ENCODE data around the gene FIGN. TPM values are rescaled to one million over a fixed set of nuclear protein-coding genes. Genes with fewer than 3 reads are reported as not detected.

FIGN gene
- total RNA-seq, 4 donors from 2014 or later = 1.8 to 3.1 (median 2.8) TPM

DNA sequence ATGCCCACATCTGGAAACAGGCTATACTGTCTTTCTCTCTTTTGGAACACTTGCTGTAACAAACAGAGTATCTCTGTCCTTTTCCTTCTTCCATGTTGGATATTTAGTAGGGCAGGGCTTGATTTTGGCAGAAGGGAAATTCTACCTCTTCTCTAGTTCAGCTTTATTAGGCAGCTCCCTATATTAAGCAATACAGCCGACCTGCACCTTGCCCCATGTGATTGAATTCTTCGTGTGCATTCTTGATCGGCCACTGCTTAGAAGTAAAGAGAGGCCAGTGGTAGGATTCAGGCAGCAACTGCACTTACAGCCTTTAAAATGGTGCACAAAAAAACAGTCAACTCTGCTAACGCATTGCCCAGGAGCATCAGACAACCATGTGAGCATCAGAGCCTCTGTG lies 31.3 kb upstream of the FIGN start:
- 91 to 94% methylated on average over 4 of the region's 4 CpGs for WGBS, 2 donors
- Histone ChIP-seq H3K27me3 (no peaks in the 10 kb centered on the region), H3K4me1 (no peaks in the 10 kb centered on the region), H3K9me3 (no peaks in the 10 kb centered on the region), H3K36me3 (no peaks in the 10 kb centered on the region), H3K27ac (no peak overlapping the region), H3K4me3 (replicated peaks in 1 of 3) (no peak overlapping the region)
- intact Hi-C loops (cut with DNase I) = no loop called here
- TF ChIP-seq POLR2A (IDR thresholded peaks at IDR 0.05) = no peak
- TF ChIP-seq, protein P1, sequence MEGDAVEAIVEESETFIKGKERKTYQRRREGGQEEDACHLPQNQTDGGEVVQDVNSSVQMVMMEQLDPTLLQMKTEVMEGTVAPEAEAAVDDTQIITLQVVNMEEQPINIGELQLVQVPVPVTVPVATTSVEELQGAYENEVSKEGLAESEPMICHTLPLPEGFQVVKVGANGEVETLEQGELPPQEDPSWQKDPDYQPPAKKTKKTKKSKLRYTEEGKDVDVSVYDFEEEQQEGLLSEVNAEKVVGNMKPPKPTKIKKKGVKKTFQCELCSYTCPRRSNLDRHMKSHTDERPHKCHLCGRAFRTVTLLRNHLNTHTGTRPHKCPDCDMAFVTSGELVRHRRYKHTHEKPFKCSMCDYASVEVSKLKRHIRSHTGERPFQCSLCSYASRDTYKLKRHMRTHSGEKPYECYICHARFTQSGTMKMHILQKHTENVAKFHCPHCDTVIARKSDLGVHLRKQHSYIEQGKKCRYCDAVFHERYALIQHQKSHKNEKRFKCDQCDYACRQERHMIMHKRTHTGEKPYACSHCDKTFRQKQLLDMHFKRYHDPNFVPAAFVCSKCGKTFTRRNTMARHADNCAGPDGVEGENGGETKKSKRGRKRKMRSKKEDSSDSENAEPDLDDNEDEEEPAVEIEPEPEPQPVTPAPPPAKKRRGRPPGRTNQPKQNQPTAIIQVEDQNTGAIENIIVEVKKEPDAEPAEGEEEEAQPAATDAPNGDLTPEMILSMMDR (IDR thresholded peaks at IDR 0.05) = no peak
- DNase-seq = no peak

DNA sequence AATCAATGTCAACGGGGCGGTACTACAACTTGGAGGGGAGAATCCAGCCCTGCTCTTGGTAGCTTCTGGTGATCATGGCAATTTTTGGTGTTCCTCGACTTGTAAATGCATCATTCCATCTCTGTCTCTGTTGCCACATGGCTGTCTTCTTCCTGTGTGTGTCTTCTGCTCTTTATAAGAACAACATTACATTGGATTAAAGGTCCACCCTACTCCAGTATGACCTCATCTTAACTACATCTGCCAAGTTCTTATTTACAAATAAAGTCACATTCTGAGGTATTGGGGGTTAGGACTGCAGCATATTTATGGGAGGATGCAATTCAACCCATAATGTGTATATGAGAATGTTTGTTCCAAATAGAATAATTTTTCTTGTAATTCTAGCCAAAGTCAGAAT lies 28.8 kb upstream of the FIGN start:
- no peaks in the 10 kb centered on the region for H3K36me3 ChIP-seq
- no peaks in the 10 kb centered on the region for H3K27me3 ChIP-seq
- no peaks in the 10 kb centered on the region for H3K9me3 ChIP-seq
- DNase-seq = no peak
- intact Hi-C loops (cut with DNase I) = no loop called here
- H3K4me3 ChIP-seq (replicated peaks in 1 of 3) = no peak overlapping the region
- TF ChIP-seq, protein P1 (IDR thresholded peaks at IDR 0.05) = no peak
- H3K4me1 ChIP-seq = no peaks in the 10 kb centered on the region
- WGBS, 2 donors = 85 to 91% methylated on average over 3 of the region's 3 CpGs
- H3K27ac ChIP-seq = no peak overlapping the region

DNA sequence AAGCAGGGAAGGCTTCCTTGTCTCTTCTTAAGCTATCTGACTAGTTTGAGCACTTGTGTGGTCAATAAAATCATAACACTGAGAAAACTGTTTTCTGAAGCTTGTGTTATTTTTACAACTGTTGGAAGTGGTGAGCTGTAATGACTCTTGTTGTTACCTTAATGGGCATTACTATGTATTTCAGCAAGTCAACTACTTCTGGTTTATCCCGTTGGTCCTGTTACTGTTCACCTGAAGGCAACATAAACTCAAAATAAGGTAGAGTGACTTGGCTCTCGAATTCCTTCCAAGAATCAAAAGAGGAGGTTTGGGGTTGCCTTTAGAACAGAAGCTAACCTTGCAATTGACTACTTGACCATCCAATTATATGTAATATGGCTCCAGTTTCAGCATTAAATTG lies 23.2 kb upstream of the FIGN start:
- TF ChIP-seq POLR2A (IDR thresholded peaks at IDR 0.05) = no peak
- TF ChIP-seq, protein P1 (IDR thresholded peaks at IDR 0.05) = no peak
- H3K36me3 ChIP-seq = no peaks in the 10 kb centered on the region
- H3K27me3 ChIP-seq = no peaks in the 10 kb centered on the region
- H3K27ac ChIP-seq = no peak overlapping the region
- intact Hi-C loops (cut with DNase I) = no loop called here
- H3K4me1 ChIP-seq = no peaks in the 10 kb centered on the region
- H3K4me3 ChIP-seq (replicated peaks in 1 of 3) = no peak overlapping the region
- DNase-seq = no peak
- H3K9me3 ChIP-seq = no peaks in the 10 kb centered on the region
- 24% methylated on average over 2 of the region's 2 CpGs for WGBS, 2 donors

DNA sequence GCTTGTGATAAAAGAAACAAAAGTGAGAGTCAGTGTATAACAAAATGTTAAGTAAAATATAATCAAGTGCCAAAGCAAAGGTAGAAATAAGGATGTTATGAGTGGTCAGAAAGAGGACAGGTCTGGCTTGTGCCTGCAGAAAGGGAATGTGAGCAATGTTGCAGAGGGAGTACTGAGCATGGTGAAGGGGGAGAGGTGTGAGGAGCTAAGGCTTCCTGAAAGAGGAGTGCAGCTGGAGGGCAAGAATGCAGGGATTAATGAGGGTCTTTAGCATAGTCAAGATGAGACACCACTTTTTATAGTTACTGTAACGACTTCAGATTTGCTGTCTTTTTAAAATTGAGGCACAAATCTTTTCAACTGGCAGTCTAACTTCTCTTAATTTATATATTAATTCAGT lies 22.0 kb upstream of the FIGN start:
- no peaks in the 10 kb centered on the region for H3K4me1 ChIP-seq
- intact Hi-C loops (cut with DNase I) = no loop called here

DNA sequence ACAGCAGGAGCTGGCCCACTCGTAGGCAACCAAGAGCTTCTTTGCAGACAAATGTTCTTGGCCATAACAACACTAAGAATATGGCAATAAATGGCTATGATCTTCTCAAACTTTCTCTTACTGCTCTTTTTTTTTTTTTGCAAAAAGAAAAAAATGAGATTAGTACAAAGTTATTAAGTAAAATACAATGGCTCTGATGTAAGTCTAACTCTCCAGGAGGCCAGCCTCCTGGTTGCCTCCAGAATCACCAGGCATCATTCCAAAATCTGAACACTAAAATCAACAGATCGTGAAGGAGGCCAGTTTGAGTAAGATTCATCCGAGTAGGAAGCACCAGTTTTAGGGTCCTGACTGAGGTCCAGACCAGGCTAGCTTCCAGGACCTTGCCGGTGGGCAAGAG lies 20.8 kb upstream of the FIGN start:
- no peak overlapping the region for H3K4me3 ChIP-seq (replicated peaks in 1 of 3)
- WGBS, 2 donors = 43 to 63% methylated on average over 4 of the region's 4 CpGs
- H3K4me1 ChIP-seq = no peaks in the 10 kb centered on the region
- no peak overlapping the region for H3K27ac ChIP-seq
- intact Hi-C loops (cut with DNase I) = no loop called here
- H3K36me3 ChIP-seq = no peaks in the 10 kb centered on the region
- H3K9me3 ChIP-seq = no peaks in the 10 kb centered on the region
- no peaks in the 10 kb centered on the region for H3K27me3 ChIP-seq
- no peak for DNase-seq
- TF ChIP-seq, protein P1 (IDR thresholded peaks at IDR 0.05) = no peak
- TF ChIP-seq POLR2A (IDR thresholded peaks at IDR 0.05) = no peak

More for the DNA sequence above, 22.0 kb upstream of the FIGN start:
- 70 to 74% methylated on average over 1 of the region's 1 CpG for WGBS, 2 donors
- Histone ChIP-seq H3K27me3 (no peaks in the 10 kb centered on the region), H3K27ac (no peak overlapping the region), H3K36me3 (no peaks in the 10 kb centered on the region), H3K9me3 (no peaks in the 10 kb centered on the region), H3K4me3 (replicated peaks in 1 of 3) (no peak overlapping the region)
- no peak for TF ChIP-seq POLR2A (IDR thresholded peaks at IDR 0.05)
- TF ChIP-seq, protein P1 (IDR thresholded peaks at IDR 0.05) = no peak
- no peak for DNase-seq
